Peyer's patch (tissue), 4 donors: Measurements from ENCODE around the gene ASB13. TPM values are rescaled to one million over a fixed set of nuclear protein-coding genes. Genes with fewer than 3 reads are reported as not detected.

Experiments
- DNase-seq, 3 donors: peaks; one replicate each; pipeline ENCODE4 v3.0.0-alpha.2; 2017 to 2019
- H3K27ac ChIP-seq, 4 donors: fragments of 200-600 bp; sonication (generic); one replicate each; pipeline ENCODE4 v1.5.1; 2016 to 2019
- H3K27me3 ChIP-seq, 2 donors: fragments of 200-600 bp; sonication (generic); one replicate each; pipeline ENCODE4 v1.5.1; 2019
- H3K36me3 ChIP-seq, 3 donors: fragments of 200-600 bp; sonication (generic); one replicate each; pipeline ENCODE4 v1.5.1; 2016 to 2019
- H3K4me1 ChIP-seq, 4 donors: fragments of 200-600 bp; sonication (generic); one replicate each; pipeline ENCODE4 v1.5.1; 2016 to 2019
- H3K4me3 ChIP-seq, 4 donors: fragments of 200-600 bp; sonication (generic); 1 replicate in 3 of 4; 2 replicates in 1 of 4; pipeline ENCODE4 v1.5.1; 2016 to 2019; ENCODE audit warnings: mild to moderate bottlenecking in 1 of 4
- H3K9me3 ChIP-seq, 4 donors: fragments of 200-600 bp; sonication (generic); one replicate each; pipeline ENCODE4 v1.5.1; 2016 to 2019; ENCODE audit warnings: mild to moderate bottlenecking in 1 of 4
- POLR2A ChIP-seq, 2 donors: fragments of 450-650 bp; IDR thresholded peaks; one replicate each; pipeline ENCODE4 v1.5.1; 2017; ENCODE audit warnings: antibody characterized with exemption in 2 of 2, mild to moderate bottlenecking in 2 of 2, moderate library complexity in 2 of 2
- total RNA-seq, 4 donors: library from RNA; depleted of rRNA; stranded (reverse); fragments of >200 nt; gene quantifications; one replicate each; pipeline ENCODE4 v1.1.0, GENCODE V29; 2016
- TF ChIP-seq, protein P1 (sequence below), 6 experiments: fragments of 450-650 bp in 4 of 6; fragments of 200-600 bp in 2 of 6; sonication (generic) in 1 of 6; IDR thresholded peaks; one replicate each; pipeline ENCODE4 v1.5.1; 2017 to 2019; ENCODE audit warnings: antibody characterized with exemption in 6 of 6, mild to moderate bottlenecking in 3 of 6, moderate library complexity in 1 of 6

Gene ASB13
- total RNA-seq, 4 donors from 2014 or later = 28.1 to 80.9 (median 61.2) TPM

DNA sequence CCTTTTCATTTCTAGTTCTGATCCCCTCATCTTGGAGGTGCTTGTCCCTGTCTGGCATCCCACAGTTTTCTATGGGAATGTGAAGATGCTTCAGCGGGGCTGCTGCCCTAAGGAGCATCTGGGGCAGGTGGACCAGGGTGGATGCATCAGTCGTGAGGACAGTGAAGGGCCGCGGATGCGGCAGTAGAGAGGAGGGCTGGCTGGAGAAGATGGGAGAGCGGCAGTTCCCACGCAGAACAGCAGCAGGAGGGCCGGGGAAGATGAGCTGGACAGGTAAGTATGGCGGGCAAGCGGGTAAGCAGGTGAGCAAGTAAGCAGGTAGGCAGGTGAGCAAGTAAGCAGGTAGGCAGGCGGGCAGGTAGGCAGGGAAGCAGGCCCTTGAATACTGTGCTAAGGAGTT lies 48.9 kb downstream of the ASB13 start:
- no peak for DNase-seq
- H3K36me3 ChIP-seq = no peaks in the 10 kb centered on the region
- no peak overlapping the region for H3K4me3 ChIP-seq
- H3K27me3 ChIP-seq = no peaks in the 10 kb centered on the region
- H3K27ac ChIP-seq = no peak overlapping the region
- no peaks in the 10 kb centered on the region for H3K9me3 ChIP-seq
- peaks cover 0 to 11% (median 0%) of the 10 kb centered on the region in 4 donors for H3K4me1 ChIP-seq
- no peak for TF ChIP-seq POLR2A (IDR thresholded peaks at IDR 0.05)
- TF ChIP-seq, protein P1, sequence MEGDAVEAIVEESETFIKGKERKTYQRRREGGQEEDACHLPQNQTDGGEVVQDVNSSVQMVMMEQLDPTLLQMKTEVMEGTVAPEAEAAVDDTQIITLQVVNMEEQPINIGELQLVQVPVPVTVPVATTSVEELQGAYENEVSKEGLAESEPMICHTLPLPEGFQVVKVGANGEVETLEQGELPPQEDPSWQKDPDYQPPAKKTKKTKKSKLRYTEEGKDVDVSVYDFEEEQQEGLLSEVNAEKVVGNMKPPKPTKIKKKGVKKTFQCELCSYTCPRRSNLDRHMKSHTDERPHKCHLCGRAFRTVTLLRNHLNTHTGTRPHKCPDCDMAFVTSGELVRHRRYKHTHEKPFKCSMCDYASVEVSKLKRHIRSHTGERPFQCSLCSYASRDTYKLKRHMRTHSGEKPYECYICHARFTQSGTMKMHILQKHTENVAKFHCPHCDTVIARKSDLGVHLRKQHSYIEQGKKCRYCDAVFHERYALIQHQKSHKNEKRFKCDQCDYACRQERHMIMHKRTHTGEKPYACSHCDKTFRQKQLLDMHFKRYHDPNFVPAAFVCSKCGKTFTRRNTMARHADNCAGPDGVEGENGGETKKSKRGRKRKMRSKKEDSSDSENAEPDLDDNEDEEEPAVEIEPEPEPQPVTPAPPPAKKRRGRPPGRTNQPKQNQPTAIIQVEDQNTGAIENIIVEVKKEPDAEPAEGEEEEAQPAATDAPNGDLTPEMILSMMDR (IDR thresholded peaks at IDR 0.05) = no peak

- no peak for DNase-seq
- H3K9me3 ChIP-seq = no peaks in the 10 kb centered on the region
- H3K36me3 ChIP-seq = no peaks in the 10 kb centered on the region
- peaks cover 0 to 11% (median 0%) of the 10 kb centered on the region in 4 donors for H3K4me1 ChIP-seq
- TF ChIP-seq, protein P1 (IDR thresholded peaks at IDR 0.05) = no peak
- no peak for TF ChIP-seq POLR2A (IDR thresholded peaks at IDR 0.05)
- no peak overlapping the region for H3K4me3 ChIP-seq
- no peaks in the 10 kb centered on the region for H3K27me3 ChIP-seq
- H3K27ac ChIP-seq = no peak overlapping the region
Measured at GRCh38 chr10:5616836-5617235, 49.6 kb downstream of the ASB13 start.

GRCh38 chr10:5616046-5616445 lies 50.3 kb downstream of the ASB13 start:
- Histone ChIP-seq H3K4me3 (no peak overlapping the region), H3K27me3 (no peaks in the 10 kb centered on the region), H3K9me3 (no peaks in the 10 kb centered on the region), H3K27ac (no peak overlapping the region), H3K36me3 (no peaks in the 10 kb centered on the region), H3K4me1 (peaks cover 0 to 15% (median under 1%) of the 10 kb centered on the region in 4 donors)
- no peak for DNase-seq
- TF ChIP-seq, protein P1 (IDR thresholded peaks at IDR 0.05) = no peak
- no peak for TF ChIP-seq POLR2A (IDR thresholded peaks at IDR 0.05)

GRCh38 chr10:5615316-5615715 lies 51.1 kb downstream of the ASB13 start:
- H3K36me3 ChIP-seq = no peaks in the 10 kb centered on the region
- peak overlapping the region in 1 of 4 donors; percentile 14 for H3K27ac ChIP-seq
- H3K4me1 ChIP-seq = peaks cover 0 to 17% (median 1%) of the 10 kb centered on the region in 4 donors
- H3K9me3 ChIP-seq = no peaks in the 10 kb centered on the region
- no peak overlapping the region for H3K4me3 ChIP-seq
- no peaks in the 10 kb centered on the region for H3K27me3 ChIP-seq
- no peak for TF ChIP-seq POLR2A (IDR thresholded peaks at IDR 0.05)
- TF ChIP-seq, protein P1 (IDR thresholded peaks at IDR 0.05) = no peak
- DNase-seq = no peak

- Histone ChIP-seq H3K27me3 (no peaks in the 10 kb centered on the region), H3K4me1 (peaks cover 0 to 21% (median 1%) of the 10 kb centered on the region in 4 donors), H3K4me3 (no peak overlapping the region), H3K36me3 (no peaks in the 10 kb centered on the region), H3K27ac (no peak overlapping the region), H3K9me3 (no peaks in the 10 kb centered on the region)
- TF ChIP-seq, protein P1 (IDR thresholded peaks at IDR 0.05) = no peak
- TF ChIP-seq POLR2A (IDR thresholded peaks at IDR 0.05) = no peak
- no peak for DNase-seq
Measured at GRCh38 chr10:5614155-5614721, 52.2 kb downstream of the ASB13 start.
